ENCODE measurements around the gene RBMS3.
"Not testable (repeated sequence)": the region's sequence is repeated elsewhere in the genome, so short reads cannot be mapped to it uniquely, and the experiment has no call there.

RBMS3 gene

GRCh38 chr3:29393946-29394345 lies 113.1 kb downstream of the RBMS3 start:
- not testable (repeated sequence) for DNase-seq

- no peak for DNase-seq
These were observed 116.5 kb downstream of the RBMS3 start for GRCh38 chr3:29397406-29397805.

GRCh38 chr3:29398787-29399186 lies 117.9 kb downstream of the RBMS3 start:
- DNase-seq, result no peak

- no peak for DNase-seq
These were observed 125.5 kb downstream of the RBMS3 start for GRCh38 chr3:29406291-29406832.

- no peak for DNase-seq
These were observed 127.8 kb downstream of the RBMS3 start for GRCh38 chr3:29408676-29409075.

- DNase-seq, result no peak
These were observed 128.5 kb downstream of the RBMS3 start for GRCh38 chr3:29409409-29409808.

GRCh38 chr3:29410220-29410619 lies 129.3 kb downstream of the RBMS3 start:
- DNase-seq, result no peak

- DNase-seq, result no peak
These were observed 130.0 kb downstream of the RBMS3 start for GRCh38 chr3:29410660-29411405.

GRCh38 chr3:29412110-29412509 lies 131.2 kb downstream of the RBMS3 start:
- no peak for DNase-seq

- DNase-seq, result no peak
These were observed 133.8 kb downstream of the RBMS3 start for GRCh38 chr3:29414468-29415224.

GRCh38 chr3:29415482-29416223 lies 134.8 kb downstream of the RBMS3 start:
- DNase-seq, result no peak

GRCh38 chr3:29416514-29416913 lies 135.6 kb downstream of the RBMS3 start:
- no peak for DNase-seq

GRCh38 chr3:29420106-29420505 lies 139.2 kb downstream of the RBMS3 start:
- DNase-seq, result no peak

GRCh38 chr3:29426302-29427226 lies 145.7 kb downstream of the RBMS3 start:
- DNase-seq, result no peak

GRCh38 chr3:29427266-29428103 lies 146.6 kb downstream of the RBMS3 start:
- DNase-seq, result no peak

- no peak for DNase-seq
These were observed 148.3 kb downstream of the RBMS3 start for GRCh38 chr3:29429055-29429679.

GRCh38 chr3:29430558-29430971 lies 149.7 kb downstream of the RBMS3 start:
- DNase-seq, result no peak

GRCh38 chr3:29436612-29437323 lies 155.9 kb downstream of the RBMS3 start:
- no peak for DNase-seq

- DNase-seq, result no peak
These were observed 157.7 kb downstream of the RBMS3 start for GRCh38 chr3:29438580-29438979.
